ENCODE measurements around the gene GSTO1.

The GSTO1 gene

DNA sequence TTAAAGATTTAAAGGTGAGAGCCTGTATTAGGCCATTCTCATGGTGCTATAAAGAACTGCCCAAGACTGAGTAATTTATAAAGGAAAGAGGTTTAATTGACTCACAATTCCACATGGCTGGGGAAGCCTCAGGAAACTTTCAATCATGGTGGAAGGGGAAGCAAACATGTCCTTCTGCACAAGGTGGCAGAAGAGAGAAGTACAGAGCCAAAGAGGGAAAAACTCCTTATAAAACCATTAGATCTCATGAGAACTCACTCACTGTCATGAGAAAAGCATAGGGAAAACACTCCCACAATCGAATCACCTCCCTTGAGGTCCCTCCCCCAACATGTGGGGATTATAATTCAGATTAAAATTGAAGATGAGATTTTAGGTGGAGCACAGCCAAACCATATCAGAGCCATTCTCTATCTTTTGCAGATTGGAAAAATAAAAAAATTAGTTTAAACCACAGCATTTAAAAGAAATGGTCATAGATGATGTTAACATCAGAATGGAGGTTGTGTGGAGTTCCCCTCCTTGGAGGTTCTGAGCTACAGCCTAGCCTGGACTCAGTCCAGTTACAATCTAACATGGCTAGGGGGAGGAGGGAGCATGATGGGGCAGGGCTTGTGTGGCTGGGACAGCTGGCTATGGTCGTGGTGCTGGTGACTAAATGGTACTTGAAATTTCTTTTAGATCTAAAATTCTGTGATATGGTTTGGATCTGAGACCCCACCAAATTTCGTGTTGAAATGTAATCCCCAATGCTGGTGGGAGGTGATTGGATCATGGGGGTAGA lies 47.4 kb downstream of the GSTO1 start:
- in situ Hi-C loops (cut with MboI; ENCODE audit: low sequenced_read_pairs), result no loop called here

DNA sequence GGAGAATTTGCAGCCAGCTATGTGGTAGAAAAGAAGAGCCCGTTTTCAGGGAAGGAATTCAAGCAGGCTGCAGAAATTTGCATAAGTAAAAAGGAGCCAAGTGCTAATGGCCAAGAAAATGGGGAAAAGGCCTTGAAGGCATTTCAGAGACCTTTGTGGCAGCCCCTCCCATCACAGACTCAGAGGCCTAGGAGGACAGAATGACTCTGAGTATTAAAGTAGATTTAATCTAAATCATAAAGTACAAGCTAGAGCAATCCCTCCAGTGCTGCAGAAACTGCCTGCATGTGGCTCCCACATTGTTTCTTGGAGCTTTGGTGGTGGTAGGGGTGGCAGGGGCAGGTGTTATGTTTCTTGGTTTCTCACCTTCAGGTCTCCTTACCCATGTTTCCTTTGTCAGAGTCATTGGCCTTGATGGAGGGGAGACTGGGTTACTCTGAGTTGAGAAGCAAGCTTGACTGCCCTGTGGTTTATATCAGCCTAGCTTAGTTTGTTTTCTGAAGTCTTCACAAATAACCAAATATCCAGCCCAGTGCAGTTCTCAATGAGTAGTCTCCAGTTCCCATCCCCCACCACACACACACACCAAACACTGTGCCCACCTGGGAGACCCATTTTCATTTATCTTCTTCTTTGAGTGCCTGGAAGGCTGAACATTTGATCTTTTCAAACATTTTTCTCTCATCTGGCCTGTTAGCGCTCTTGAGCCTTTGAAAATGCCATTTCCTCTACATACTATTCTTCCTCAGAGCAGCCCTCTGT lies 49.1 kb downstream of the GSTO1 start:
- in situ Hi-C loops (cut with MboI; ENCODE audit: low sequenced_read_pairs), result no loop called here

DNA sequence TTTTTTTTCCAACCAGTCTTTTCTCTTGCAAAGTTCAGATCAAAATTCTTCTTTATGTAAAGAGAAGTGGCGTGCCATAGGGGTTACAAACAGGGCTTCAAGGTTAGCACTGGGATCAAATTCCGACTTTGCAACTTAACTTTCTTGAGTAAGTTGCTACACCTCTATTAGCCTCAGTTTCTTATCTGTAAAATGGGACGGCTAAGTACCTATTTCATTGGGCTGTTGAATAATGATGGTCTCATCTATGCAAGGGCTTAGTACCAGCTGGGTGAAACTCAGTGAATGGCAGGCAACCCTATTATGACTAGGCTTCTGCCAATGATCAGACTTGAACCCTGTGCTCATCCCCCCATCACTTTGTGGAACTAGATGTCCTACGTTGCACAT lies 49.7 kb downstream of the GSTO1 start:
- in situ Hi-C loops (cut with MboI; ENCODE audit: low sequenced_read_pairs), result no loop called here

DNA sequence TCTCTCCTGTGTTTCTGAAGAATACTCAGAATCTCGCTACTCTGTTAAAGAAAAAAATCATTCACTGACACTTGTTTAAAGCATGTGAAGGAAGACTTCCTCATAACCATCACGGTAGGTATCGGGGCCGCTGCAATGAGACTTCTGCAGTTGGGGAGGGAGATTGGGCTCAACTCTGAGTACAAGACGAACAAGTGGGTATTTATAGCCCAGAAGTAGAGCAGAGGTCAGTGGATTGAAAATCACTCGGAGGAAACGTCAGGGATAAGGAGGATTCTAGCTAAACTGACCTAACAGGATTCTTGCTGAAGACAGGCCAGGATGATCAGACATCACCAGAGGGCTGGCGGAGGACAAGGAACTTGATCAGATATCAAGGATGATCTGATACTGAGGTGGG lies 50.2 kb downstream of the GSTO1 start:
- in situ Hi-C loops (cut with MboI; ENCODE audit: low sequenced_read_pairs), result no loop called here

DNA sequence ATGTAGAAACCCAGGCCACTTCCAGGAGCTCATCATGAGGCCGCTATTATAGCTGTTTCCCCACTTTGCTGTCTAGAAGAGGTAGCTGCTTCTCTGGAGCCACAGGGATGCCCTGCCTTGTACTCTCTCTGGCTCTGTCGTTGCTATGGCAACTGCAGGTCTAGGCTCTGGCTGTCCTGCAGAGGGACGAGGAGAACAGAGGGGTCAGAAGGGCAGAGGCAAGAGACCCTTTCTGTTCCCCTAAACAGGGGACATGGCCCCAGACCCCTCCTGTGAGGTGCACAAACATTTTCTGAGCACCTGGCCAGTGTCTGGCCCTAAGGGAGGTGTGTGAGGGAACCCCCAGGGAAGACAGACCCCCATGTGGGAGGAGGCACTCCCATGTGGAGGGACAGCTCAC lies 52.2 kb downstream of the GSTO1 start:
- in situ Hi-C loops (cut with MboI; ENCODE audit: low sequenced_read_pairs), result no loop called here

DNA sequence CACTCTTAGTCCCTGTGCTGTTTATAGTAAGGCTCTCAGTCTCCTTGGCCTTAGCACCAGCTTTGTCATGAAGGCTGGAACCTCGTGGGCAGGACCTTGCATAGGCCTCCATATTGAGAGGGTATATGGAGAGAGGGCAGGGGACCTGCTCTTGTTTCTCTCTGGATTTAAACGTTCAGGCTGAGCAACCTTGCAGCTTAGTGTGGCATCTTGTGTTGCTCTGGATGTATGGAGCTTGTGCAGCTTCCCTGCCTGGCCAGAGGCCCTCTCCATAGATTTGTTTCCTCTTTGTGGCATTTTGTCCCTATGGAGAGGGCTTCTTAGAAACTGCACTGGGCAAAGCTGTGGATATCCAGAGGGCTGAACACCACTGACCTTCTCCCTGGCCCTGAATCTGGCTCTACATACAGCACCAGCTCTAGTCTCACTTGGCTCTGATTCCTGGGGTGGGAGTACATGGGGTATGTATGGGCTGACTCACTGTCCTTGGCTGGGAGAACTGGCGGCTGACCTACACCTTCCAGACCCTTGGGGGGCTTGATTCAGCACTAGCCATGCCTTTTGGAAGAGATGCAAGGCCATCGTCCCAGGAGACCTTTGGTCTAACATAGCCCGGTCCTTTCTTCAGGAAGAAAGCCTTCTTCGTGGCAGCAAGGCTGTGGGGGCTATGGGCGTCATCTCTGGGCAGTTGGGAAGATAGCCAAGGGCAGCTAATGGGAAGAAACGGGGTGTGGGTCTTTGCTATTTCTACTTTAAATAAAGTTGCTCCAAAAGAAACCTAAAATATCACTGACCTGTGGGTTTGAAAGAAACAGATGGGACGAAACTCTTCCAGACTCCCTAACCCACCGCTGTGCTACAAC lies 53.1 kb downstream of the GSTO1 start:
- in situ Hi-C loops (cut with MboI; ENCODE audit: low sequenced_read_pairs), result no loop called here

DNA sequence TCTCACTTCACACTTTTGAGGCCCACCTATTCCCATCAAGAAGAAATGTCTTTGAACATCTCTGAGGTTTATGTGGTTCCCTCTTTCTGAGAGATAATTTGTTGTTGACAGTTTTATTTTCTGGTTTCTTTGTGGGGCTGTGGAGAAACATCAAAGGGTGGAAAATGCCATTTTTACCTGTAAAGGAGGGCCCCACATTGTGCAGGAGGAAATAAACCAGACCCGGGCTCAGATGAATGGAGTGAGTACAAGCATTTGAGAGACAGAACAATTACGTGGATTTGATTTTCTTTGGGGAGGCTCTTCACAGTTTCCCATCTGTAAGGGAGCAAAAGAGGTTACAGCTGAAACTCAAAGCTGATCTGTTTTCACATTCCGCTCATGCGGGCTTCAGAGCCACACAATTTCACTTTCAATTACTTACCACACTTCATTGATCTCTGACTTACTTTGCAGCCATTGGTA lies 53.8 kb downstream of the GSTO1 start:
- in situ Hi-C loops (cut with MboI; ENCODE audit: low sequenced_read_pairs), result no loop called here

DNA sequence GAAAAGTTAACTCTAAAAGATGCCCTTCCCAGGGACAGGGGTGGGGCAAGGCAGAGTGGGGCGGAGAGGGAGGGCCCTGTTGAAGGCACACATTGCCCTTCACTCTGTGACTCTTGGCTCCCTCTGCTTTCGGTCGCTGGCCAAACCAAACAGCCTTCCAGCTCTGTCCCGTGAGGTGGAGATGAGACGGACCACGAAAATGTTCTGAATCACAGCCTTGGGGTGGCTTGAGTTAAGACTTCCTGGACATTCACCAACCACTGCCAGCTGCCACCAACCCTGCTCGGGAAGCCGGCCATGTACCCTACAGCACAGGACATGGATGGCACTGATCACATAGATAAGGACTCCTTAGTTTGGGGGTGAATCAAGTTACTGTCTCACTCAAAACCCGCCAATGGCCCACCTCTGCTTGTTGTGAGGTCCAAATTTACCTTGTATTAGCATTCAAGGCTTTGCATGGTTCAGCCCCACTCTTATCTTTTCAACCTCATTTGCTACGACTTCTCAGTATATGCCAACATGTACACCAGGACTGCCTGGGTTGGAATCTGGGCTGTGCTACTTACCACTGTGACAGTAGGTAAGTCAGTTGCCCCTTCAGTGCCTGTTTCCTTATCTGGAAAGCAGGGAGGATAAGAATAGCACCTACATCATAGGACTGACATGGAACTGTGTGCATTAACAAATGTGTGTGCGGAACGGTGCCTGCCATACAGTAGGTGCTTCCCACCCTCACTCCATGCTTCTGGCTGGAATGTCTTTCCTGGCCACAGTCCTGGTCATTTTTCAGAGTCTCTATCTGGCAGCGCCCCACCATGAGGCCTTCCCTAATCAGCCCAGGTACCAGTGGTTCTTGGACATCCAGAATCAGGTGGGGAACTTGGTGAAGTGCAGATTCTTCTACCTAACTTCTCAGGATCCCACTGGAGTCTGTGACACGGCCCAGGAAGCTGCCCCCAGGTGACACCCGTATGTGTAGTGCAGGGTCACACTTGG lies 55.6 kb downstream of the GSTO1 start:
- in situ Hi-C loops (cut with MboI; ENCODE audit: low sequenced_read_pairs), result no loop called here

DNA sequence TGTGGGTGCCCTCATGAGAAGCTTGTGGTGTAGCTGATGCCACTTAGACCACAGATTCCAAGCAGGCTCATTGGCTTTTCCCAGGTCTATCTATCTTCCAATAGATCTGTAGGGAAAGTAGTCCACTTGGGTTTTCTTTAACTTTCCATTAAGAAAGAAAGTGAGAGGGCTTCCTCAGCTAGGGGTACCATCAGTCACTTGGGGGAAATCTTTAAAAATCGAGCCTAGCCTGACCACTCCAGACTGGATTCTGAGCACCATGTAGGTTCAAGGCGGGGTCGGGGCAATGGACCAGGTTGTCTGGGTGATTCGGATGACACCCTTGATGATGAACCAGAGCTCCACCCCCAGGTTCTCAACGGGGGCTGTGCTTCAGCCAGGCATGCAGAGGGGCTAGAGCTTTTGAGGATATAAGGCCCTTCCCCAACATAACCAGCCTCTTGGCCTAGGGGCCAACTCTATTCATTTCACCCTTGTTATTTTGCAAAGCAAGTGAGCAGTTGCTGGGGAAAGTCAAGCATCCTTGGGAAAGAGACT lies 56.6 kb downstream of the GSTO1 start:
- in situ Hi-C loops (cut with MboI; ENCODE audit: low sequenced_read_pairs), result no loop called here

DNA sequence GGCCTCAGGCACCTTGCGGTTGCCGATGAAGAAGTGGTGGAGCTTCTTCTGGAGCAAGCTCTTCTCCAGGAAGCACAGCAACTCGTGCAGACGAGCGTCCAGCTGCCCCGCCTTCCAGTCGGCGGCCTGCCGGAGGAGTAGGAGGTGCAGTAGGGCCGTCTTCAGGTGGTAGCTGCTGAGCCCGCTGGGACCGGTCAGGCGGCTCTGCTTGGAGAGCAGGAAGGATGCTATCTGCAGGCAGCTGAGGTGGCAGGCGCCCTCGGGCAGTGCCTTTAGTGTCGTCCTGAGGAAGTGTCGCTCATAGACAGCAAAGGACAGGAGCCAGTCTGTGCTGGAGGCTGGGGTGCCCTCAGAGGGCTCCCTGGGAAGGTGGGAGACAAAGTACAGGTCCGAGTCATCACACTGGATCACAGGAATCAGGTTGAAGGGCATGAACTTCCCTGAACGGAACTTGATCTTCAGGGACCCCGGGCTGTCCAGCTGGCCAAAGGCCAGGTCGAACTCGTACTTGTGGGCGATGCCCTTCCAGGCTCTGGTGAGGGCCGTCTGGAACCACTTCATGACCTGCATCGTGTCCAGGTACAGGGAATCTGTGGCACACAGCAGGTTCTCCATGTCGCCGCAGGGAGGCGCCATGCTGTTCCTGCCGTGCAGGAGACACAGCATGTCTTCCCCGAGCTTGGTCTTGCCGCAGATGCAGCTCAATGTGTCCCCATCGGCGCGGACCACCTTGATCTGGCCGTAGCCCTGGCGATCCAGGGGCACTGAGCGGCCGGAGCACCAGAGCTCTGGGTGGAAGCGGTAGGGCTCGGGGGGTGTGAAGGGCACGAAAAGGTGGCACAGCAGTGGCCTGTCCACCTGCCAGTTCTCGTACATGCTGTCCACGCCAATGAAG lies 60.1 kb downstream of the GSTO1 start:
- in situ Hi-C loops (cut with MboI; ENCODE audit: low sequenced_read_pairs), result no loop called here

DNA sequence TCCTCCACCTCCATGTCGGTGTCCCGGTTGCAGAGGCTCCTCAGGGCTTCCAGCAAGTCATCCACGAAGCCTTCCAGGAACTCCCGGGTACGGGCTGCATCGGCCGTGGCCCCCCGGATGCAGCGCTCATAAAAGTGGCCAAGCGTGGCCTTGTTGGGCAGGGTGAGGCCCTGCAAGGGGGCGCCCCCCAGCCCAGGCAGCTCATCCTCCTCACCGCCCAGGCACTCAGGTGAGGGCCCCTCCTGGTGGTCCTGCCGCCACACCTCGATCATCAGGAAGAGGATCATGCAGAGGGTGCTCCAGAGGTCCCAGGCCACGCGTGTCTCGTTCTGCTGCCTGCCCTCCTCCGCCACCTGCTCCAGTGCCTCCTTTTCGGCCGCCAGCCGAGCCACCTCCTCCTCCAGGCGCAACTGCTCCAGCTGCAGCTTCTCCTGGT lies 60.8 kb downstream of the GSTO1 start:
- in situ Hi-C loops (cut with MboI; ENCODE audit: low sequenced_read_pairs), result no loop called here

DNA sequence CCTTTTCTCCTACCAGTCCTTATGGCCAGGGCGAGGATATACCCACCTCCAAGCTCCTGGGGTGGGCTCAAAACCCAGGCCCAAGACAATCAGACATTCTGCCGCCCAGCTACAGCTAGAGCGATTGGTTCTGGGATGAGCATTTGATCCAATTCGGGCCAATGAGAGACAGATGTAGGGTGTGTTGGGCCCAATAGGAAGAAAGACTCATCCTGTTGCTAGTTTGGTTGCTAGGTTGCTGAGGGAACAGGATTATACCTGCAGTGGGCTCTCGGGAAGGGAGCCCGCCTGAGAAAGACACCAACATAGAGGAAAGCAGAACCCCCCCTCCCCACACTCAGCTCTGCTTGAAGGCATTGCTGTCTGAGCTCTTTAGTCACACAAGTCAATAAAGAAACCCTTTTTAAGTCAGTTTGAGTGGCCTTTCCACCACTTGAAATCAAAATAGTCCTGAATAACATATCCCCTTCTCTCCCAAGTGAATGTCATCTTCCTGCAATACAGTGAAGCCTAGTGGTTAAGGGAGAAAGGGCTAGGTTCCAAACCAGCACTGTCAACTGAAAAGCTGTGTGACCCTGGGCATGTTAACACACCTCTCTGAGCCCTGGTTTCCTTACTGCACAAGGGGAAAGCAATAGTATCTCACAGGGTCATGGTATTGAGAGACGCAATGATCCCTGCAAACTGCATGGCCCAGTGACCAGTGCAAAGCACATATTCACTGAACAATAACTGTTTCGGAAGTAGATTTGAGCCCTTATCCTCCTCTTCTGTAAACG lies 61.8 kb downstream of the GSTO1 start:
- in situ Hi-C loops (cut with MboI; ENCODE audit: low sequenced_read_pairs), result no loop called here
